ENCODE measurements around the gene PLSCR5.

- TF ChIP-seq CTCF (IDR thresholded peaks at IDR 0.05; ENCODE audit: insufficient read depth, low read depth, low read length): no peak
- no peak for TF ChIP-seq EZH2 (IDR thresholded peaks at IDR 0.05; ENCODE audit: insufficient read depth, low read length)
Measured at GRCh38 chr3:146634346-146634745, 29.2 kb upstream of the PLSCR5 start.
